ENCODE data around the gene RPS14.
"Not testable (repeated sequence)": the region's sequence is repeated elsewhere in the genome, so short reads cannot be mapped to it uniquely, and the experiment has no call there.

RPS14 gene

GRCh38 chr5:150419630-150420270, 29.8 kb downstream of the RPS14 start:
- in situ Hi-C loops (cut with MboI; ENCODE audit: low sequenced_read_pairs) = no loop called here

- in situ Hi-C loops (cut with MboI; ENCODE audit: low sequenced_read_pairs) = not testable (repeated sequence)
Measured at GRCh38 chr5:150413902-150414790, 35.4 kb downstream of the RPS14 start.

GRCh38 chr5:150413176-150413901, 36.2 kb downstream of the RPS14 start:
- in situ Hi-C loops (cut with MboI; ENCODE audit: low sequenced_read_pairs) = no loop called here

GRCh38 chr5:150412319-150413175, 37.0 kb downstream of the RPS14 start, which contains the start of gene CD74:
CD74 (minus strand) TSS chr5:150412910; CDS start chr5:150412749, 161 bp downstream.
- in situ Hi-C loops (cut with MboI; ENCODE audit: low sequenced_read_pairs) = no loop called here

- in situ Hi-C loops (cut with MboI; ENCODE audit: low sequenced_read_pairs) = no loop called here
Measured at GRCh38 chr5:150411245-150411979, 38.1 kb downstream of the RPS14 start.

- in situ Hi-C loops (cut with MboI; ENCODE audit: low sequenced_read_pairs) = no loop called here
Measured at GRCh38 chr5:150410524-150411244, 38.9 kb downstream of the RPS14 start.

GRCh38 chr5:150409638-150410523, 39.7 kb downstream of the RPS14 start:
- in situ Hi-C loops (cut with MboI; ENCODE audit: low sequenced_read_pairs) = no loop called here

GRCh38 chr5:150408231-150408943, 41.2 kb downstream of the RPS14 start:
- in situ Hi-C loops (cut with MboI; ENCODE audit: low sequenced_read_pairs) = no loop called here

GRCh38 chr5:150407096-150407720, 42.3 kb downstream of the RPS14 start:
- in situ Hi-C loops (cut with MboI; ENCODE audit: low sequenced_read_pairs) = no loop called here

- in situ Hi-C loops (cut with MboI; ENCODE audit: low sequenced_read_pairs) = no loop called here
Measured at GRCh38 chr5:150406723-150407095, 42.8 kb downstream of the RPS14 start.

GRCh38 chr5:150406103-150406722, 43.3 kb downstream of the RPS14 start:
- in situ Hi-C loops (cut with MboI; ENCODE audit: low sequenced_read_pairs) = no loop called here

GRCh38 chr5:150404941-150405816, 44.4 kb downstream of the RPS14 start:
- in situ Hi-C loops (cut with MboI; ENCODE audit: low sequenced_read_pairs) = no loop called here

GRCh38 chr5:150404535-150404934, 45.0 kb downstream of the RPS14 start:
- in situ Hi-C loops (cut with MboI; ENCODE audit: low sequenced_read_pairs) = no loop called here

- in situ Hi-C loops (cut with MboI; ENCODE audit: low sequenced_read_pairs) = no loop called here
Measured at GRCh38 chr5:150404121-150404520, 45.4 kb downstream of the RPS14 start.

- in situ Hi-C loops (cut with MboI; ENCODE audit: low sequenced_read_pairs) = no loop called here
Measured at GRCh38 chr5:150402901-150403342, 46.6 kb downstream of the RPS14 start.

All from HL-60/S4 (cell line).